22Rv1 (cell line): ENCODE results near the gene FIS1.
"Not testable (repeated sequence)": the region's sequence is repeated elsewhere in the genome, so short reads cannot be mapped to it uniquely, and the experiment has no call there.

Experiments used
- ZFX ChIP-seq: fragments of 450-650 bp; IDR thresholded peaks from 2 replicates; pipeline ENCODE4 v1.6.1; 2017; ENCODE audit warnings: antibody characterized with exemption, borderline replicate concordance
- TF ChIP-seq, protein P1 (sequence below): fragments of 450-650 bp; IDR thresholded peaks from 2 replicates; pipeline ENCODE4 v1.5.1; 2017; ENCODE audit warnings: mild to moderate bottlenecking

DNA sequence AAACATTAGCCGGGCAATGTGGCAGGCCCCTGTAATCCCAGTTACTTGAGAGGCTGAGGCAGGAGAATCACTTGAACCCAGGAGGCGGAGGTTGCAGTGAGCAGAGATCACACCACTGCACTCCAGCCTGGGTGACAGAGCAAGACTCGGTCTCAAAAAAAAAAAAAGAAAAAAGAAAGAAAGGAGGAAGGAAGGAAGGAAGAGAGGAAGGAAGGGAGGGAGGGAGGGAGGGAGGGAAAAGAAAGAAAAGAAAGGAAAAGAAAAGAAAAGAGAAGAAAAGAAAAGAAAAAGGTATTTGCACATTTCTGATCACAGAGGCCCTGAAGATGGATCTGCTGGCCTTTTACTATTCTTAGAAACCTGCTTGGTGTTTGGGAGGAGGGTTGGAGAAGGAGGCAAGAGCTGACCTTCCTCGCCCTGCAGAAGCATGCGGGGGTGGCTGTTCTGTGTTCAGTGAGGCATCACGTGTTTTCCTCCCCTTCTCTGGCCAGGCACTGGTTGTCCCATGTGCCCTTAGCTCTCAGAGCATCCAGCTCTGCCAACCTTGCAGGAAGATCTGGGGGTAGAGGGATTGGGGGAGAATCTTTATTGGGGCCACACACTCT is 19.3 kb upstream of the FIS1 start:
- TF ChIP-seq, protein P1, sequence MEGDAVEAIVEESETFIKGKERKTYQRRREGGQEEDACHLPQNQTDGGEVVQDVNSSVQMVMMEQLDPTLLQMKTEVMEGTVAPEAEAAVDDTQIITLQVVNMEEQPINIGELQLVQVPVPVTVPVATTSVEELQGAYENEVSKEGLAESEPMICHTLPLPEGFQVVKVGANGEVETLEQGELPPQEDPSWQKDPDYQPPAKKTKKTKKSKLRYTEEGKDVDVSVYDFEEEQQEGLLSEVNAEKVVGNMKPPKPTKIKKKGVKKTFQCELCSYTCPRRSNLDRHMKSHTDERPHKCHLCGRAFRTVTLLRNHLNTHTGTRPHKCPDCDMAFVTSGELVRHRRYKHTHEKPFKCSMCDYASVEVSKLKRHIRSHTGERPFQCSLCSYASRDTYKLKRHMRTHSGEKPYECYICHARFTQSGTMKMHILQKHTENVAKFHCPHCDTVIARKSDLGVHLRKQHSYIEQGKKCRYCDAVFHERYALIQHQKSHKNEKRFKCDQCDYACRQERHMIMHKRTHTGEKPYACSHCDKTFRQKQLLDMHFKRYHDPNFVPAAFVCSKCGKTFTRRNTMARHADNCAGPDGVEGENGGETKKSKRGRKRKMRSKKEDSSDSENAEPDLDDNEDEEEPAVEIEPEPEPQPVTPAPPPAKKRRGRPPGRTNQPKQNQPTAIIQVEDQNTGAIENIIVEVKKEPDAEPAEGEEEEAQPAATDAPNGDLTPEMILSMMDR, result not testable (repeated sequence)
- TF ChIP-seq ZFX, result not testable (repeated sequence)
